ENCODE measurements around the gene R3HCC1L. TPM values are rescaled to one million over a fixed set of nuclear protein-coding genes. Genes with fewer than 3 reads are reported as not detected.

R3HCC1L gene
- total RNA-seq, 4 donors from 2014 or later: 17.7 to 27.3 (median 25.3) TPM

- Histone ChIP-seq H3K4me3 (no peak overlapping the region), H3K36me3 (peaks cover 0 to 27% (median 7%) of the 10 kb centered on the region in 4 donors), H3K4me1 (no peaks in the 10 kb centered on the region), H3K27me3 (no peaks in the 10 kb centered on the region), H3K27ac (no peak overlapping the region), H3K9me3 (peaks cover 0 to 5% of the 10 kb centered on the region in 2 donors)
- WGBS, 2 donors (ENCODE audit: low coverage in 1 of 2): 87 to 94% methylated on average over 4 of the region's 4 CpGs
- TF ChIP-seq POLR2A (IDR thresholded peaks at IDR 0.05) (no peak), CTCF (IDR thresholded peaks at IDR 0.05) (no peak), POLR2AphosphoS5 (IDR thresholded peaks at IDR 0.05) (no peak), EP300 (IDR thresholded peaks at IDR 0.05; ENCODE audit: low read depth) (no peak)
- no peak for DNase-seq
- in situ Hi-C loops (cut with MboI; ENCODE audit: low pct_ligation_motif_present in 1 of 4, low pct_unique_long_range_greater_than_20kb in 1 of 4, low sequenced_read_pairs in 3 of 4) (no loop called here), intact Hi-C loops (cut with DNase I; ENCODE audit: low total_unique reads) (no loop called here)
Measured at GRCh38 chr10:98231417-98231816, 97.0 kb downstream of the R3HCC1L start.

- no peaks in the 10 kb centered on the region for H3K27me3 ChIP-seq
- 83 to 95% methylated on average over 4 to 5 of the region's 5 CpGs for WGBS, 2 donors (ENCODE audit: low coverage in 1 of 2)
- H3K4me3 ChIP-seq: no peak overlapping the region
- no peaks in the 10 kb centered on the region for H3K4me1 ChIP-seq
- TF ChIP-seq POLR2A (IDR thresholded peaks at IDR 0.05): no peak
- no peak for TF ChIP-seq EP300 (IDR thresholded peaks at IDR 0.05; ENCODE audit: low read depth)
- no peak for TF ChIP-seq POLR2AphosphoS5 (IDR thresholded peaks at IDR 0.05)
- TF ChIP-seq CTCF (IDR thresholded peaks at IDR 0.05): no peak
- no peak for DNase-seq
- in situ Hi-C loops (cut with MboI; ENCODE audit: low pct_ligation_motif_present in 1 of 4, low pct_unique_long_range_greater_than_20kb in 1 of 4, low sequenced_read_pairs in 3 of 4): no loop called here
- intact Hi-C loops (cut with DNase I; ENCODE audit: low total_unique reads): no loop called here
- H3K36me3 ChIP-seq: peaks cover 0 to 45% (median 13%) of the 10 kb centered on the region in 4 donors
- no peak overlapping the region for H3K27ac ChIP-seq
- no peaks in the 10 kb centered on the region for H3K9me3 ChIP-seq
Measured at GRCh38 chr10:98235846-98236245, 101.4 kb downstream of the R3HCC1L start.

GRCh38 chr10:98236862-98237261, 102.4 kb downstream of the R3HCC1L start:
- intact Hi-C loops (cut with DNase I; ENCODE audit: low total_unique reads): no loop called here
- Histone ChIP-seq H3K27ac (no peak overlapping the region), H3K4me3 (no peak overlapping the region), H3K9me3 (no peaks in the 10 kb centered on the region), H3K27me3 (no peaks in the 10 kb centered on the region), H3K36me3 (peaks cover 0 to 39% (median 13%) of the 10 kb centered on the region in 4 donors), H3K4me1 (no peaks in the 10 kb centered on the region)
- no peak for DNase-seq
- TF ChIP-seq EP300 (IDR thresholded peaks at IDR 0.05; ENCODE audit: low read depth) (no peak), CTCF (IDR thresholded peaks at IDR 0.05) (no peak), POLR2AphosphoS5 (IDR thresholded peaks at IDR 0.05) (no peak), POLR2A (IDR thresholded peaks at IDR 0.05) (no peak)
- in situ Hi-C loops (cut with MboI; ENCODE audit: low pct_ligation_motif_present in 1 of 4, low pct_unique_long_range_greater_than_20kb in 1 of 4, low sequenced_read_pairs in 3 of 4): no loop called here
- WGBS, 2 donors (ENCODE audit: low coverage in 1 of 2): 73 to 76% methylated on average over 5 of the region's 5 CpGs

GRCh38 chr10:98238391-98238790, 103.9 kb downstream of the R3HCC1L start:
- Histone ChIP-seq H3K27ac (no peak overlapping the region), H3K4me3 (no peak overlapping the region), H3K36me3 (peaks cover 0 to 37% (median 13%) of the 10 kb centered on the region in 4 donors), H3K27me3 (no peaks in the 10 kb centered on the region), H3K9me3 (no peaks in the 10 kb centered on the region), H3K4me1 (no peaks in the 10 kb centered on the region)
- 97 to 100% methylated on average over 1 of the region's 1 CpG for WGBS, 2 donors (ENCODE audit: low coverage in 1 of 2)
- DNase-seq: no peak
- in situ Hi-C loops (cut with MboI; ENCODE audit: low pct_ligation_motif_present in 1 of 4, low pct_unique_long_range_greater_than_20kb in 1 of 4, low sequenced_read_pairs in 3 of 4) (no loop called here), intact Hi-C loops (cut with DNase I; ENCODE audit: low total_unique reads) (no loop called here)
- TF ChIP-seq POLR2AphosphoS5 (IDR thresholded peaks at IDR 0.05) (no peak), POLR2A (IDR thresholded peaks at IDR 0.05) (no peak), CTCF (IDR thresholded peaks at IDR 0.05) (no peak), EP300 (IDR thresholded peaks at IDR 0.05; ENCODE audit: low read depth) (no peak)
